GM21526 (cell line): ENCODE results near the gene TFAP2C.
"Not testable (repeated sequence)": the region's sequence is repeated elsewhere in the genome, so short reads cannot be mapped to it uniquely, and the experiment has no call there.

Experiments used
- ATAC-seq: cut with Tn5 transposase; IDR thresholded peaks from one replicate; pipeline ENCODE4 v1.9.1; 2021; ENCODE audit warnings: moderate library complexity; ENCODE audit not compliant: unreplicated experiment, low FRiP score

Gene TFAP2C

DNA sequence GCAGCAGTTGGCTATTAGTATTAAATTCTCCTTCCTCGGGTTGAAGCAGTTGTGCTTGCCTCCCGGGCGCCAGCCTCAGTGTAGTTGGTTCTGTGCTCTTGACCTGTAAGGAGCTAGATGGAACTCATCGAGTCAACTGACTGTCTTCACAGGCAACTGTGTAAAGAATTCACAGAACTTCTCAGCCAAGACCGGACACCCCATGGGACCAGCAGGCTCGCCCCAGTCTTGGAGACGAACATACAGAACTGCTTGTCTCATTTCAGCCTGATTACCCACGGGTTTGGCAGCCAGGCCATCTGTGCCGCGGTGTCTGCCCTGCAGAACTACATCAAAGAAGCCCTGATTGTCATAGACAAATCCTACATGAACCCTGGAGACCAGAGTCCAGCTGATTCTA lies 8.5 kb downstream of the TFAP2C start:
- ATAC-seq: no peak

DNA sequence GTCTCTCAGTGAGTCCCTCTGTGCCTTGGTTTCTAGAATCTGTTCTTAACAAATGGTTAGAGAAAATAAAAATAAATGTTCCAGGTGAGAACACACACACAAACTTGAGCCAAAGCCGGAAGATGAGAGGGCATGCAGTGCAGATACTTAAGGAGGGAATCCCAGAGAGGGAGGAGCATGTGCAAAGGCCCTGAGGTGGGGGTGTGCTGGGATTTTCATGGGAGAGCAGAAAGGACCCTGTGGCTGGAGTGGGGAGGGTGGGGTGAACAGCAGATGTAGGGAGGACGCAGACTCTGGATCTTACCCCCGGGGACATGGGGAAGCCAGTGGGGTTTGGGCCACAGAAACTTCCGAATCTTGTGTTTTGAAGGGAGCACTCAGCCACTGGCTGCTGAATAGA lies 17.5 kb downstream of the TFAP2C start:
- ATAC-seq: no peak

DNA sequence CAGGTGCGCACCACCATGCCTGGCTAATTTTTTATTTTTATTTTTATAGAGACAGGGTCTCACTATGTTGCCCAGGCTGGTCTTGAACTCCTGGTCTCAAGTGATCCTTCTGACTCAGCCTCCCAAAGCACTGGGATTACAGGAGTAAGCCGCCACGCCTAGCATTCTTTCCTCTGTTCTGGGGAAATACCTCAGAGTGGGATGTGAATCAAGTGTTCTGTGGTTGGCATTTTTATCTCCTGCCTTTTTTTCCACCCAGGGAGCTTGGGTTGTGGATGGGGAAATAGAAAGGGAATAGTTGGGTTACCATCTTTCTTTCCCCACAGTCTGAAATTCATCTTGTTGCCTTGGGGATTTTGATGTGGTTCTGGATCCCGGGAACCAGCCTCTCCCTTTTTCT lies 24.1 kb downstream of the TFAP2C start:
- no peak for ATAC-seq

DNA sequence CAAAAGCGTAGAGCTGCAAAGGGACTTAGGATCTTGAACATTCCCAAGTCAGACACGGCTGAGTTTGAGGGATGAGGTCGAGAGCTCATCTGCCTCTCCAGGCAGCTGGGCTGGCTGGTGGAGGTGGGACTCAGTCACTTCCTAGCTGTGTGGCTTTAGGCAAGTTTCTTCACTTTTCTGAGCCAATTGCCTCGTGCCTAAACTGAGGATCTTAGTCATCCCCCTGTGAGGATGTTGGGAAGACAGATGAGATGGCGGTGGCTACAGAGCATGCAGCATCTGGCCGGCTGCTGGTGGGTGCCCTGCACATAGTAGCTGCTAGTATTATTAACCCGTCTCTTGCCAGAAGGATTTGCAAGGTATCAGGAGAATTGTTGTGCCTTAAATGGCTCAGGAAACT lies 27.5 kb downstream of the TFAP2C start:
- ATAC-seq: no peak

DNA sequence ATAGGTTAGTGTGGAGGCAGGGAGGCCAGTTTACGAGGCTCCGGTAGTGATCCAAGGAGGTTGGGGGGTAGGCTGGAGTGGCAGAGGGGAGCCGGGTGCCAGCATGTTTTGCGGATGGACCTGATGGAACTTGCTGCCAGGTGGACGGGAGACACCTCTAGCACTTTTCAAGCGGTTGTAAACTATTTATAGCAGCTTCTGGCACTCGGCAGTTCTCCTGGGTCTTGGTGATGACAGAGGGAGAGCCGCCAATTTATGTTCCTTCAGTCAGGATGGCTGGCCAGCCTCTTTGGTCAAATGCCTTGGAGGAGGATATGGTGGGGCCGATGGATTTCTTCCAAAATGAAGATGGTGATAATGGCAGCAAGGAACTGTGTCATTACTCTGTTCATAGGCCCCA lies 28.8 kb downstream of the TFAP2C start:
- ATAC-seq: no peak

DNA sequence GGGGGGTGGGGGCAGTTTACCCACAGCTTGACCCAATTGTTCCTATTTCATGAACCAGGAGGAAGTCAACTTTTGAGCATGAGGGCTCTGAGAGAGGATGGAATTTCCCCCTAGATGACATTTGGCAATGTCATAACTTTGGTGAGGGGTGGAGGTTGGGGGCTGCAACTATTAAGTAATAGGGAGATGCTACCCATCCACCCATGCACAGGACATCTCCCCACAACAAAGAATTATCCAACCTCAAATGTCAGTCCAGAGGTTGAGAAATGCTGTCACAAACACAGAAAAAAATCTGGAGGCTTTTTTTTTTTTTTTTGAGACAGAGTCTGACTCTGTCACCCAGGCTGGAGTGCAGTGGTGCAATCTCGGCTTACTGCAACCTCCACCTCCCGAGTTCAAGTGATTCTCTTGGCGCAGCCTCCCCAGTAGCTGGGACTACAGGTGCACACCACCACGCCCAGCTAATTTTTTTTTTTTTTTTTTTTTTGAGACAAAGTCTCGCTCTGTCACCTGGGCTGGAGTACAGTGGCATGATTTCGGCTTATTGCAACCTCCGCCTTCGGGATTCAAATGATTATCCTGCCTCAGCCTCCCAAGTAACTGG lies 29.3 kb downstream of the TFAP2C start:
- ATAC-seq: not testable (repeated sequence)

DNA sequence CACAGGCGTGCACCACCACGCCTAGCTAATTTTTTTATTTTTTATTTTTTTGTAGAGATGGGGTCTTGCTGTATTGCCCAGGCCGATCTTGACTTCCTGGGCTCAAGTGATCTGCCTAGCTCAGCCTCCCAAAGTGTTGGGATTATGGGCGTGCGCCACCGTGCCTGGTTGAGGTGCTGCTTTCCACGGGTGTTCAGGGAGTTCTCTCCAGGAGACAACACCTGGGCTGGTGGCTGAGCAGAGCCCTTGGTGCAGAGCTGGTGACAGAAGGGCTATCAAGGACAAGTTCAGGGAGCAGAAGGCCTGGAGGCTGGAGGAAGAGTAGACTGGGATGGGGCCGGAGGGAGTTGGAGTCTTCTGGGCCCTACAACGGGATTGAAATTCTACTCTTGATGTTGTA lies 34.6 kb downstream of the TFAP2C start:
- no peak for ATAC-seq

DNA sequence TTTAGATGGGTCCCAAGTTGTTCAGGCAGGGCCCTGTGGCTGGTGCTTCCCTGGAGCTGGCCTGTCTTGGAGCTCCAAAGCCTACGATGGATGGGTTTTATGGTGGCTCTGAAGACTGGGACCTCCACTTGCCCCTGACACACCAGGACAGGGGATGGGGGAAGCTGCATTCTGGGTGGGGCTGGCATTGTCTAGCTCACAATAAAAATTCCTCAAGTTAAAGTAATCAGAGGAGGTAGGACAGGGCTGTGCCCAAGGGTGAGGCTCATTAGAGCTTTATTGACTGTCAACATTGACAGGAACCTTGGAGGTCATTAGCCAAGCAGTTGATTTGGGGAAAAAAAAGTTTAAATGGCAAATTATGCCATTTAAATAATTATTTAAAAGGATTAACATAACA lies 35.7 kb downstream of the TFAP2C start:
- no peak for ATAC-seq

DNA sequence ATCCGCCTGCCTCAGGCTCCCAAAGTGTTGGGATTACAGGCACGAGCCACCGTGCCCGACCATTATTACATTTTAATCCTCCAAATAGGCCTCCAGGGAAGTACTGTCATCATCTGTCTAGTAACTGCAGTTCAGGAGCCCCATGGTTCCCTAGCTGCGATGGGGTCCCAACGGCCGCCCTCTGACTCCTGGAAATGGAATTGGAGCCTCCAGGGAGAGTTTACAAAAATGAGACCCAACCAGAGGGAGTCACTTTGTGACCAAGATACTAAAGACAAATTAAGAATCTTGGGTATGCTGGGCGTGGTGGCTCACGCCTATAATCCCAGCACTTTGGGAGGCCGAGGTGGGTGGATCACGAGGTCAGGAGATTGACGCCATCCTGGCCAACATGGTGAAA lies 36.7 kb downstream of the TFAP2C start:
- no peak for ATAC-seq

DNA sequence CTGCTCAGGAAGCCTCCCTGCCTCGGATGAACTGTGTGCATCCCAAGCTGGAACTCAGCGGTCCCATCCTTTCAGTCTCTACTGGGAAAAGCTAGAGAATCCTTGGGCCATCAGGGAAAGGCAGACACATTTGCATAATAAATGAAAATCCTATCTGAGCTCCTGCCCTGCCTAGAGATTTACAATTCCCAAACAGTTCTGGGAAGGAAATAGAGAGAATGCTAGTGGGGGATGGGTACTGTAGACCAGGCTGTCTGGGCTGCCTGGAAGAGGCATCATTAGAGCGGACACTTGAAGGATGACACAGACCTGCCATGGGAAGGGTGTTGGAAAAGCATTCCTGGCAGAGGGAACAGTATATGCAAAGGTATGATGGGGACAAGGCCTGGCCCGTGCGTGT lies 44.3 kb downstream of the TFAP2C start:
- no peak for ATAC-seq

DNA sequence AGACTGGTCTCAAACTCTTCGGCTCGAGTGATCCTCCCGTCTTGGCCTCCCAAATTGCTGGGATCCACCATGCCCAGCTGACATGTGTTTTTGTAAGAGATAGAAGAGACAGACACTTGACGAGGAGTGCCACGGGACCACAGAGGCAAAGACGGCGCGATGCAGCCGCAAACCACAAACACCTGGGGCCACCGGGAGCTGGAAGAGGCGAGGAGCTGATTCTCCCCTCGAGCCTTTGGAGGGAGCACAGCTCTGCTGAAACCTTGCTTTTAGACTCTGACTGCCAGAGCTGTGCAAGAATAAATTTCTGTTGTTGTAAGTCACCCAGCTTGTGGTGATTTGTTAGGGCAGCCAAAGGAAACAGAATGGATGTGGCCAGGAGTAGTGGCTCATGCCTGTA lies 46.9 kb downstream of the TFAP2C start:
- ATAC-seq: no peak

DNA sequence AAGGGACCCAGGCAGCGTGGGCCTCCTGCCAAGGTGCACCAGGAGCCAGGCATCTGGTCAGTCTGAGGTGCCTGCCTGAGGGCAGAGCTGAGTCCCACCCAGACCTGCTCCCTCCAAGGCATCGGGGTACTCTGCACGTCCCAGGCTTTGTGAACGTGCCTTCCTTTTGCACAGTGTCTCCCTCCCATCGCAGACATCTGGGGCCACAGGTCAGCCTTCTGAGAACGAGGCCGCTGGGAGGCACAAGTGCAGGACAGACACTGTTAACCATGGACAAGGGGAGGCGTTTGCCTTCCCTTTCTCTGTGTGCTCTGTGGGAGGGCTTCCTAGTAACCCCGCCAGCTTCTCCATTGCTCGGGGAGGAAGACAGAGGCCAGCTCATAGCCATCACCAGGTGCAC lies 47.6 kb downstream of the TFAP2C start:
- ATAC-seq: no peak

DNA sequence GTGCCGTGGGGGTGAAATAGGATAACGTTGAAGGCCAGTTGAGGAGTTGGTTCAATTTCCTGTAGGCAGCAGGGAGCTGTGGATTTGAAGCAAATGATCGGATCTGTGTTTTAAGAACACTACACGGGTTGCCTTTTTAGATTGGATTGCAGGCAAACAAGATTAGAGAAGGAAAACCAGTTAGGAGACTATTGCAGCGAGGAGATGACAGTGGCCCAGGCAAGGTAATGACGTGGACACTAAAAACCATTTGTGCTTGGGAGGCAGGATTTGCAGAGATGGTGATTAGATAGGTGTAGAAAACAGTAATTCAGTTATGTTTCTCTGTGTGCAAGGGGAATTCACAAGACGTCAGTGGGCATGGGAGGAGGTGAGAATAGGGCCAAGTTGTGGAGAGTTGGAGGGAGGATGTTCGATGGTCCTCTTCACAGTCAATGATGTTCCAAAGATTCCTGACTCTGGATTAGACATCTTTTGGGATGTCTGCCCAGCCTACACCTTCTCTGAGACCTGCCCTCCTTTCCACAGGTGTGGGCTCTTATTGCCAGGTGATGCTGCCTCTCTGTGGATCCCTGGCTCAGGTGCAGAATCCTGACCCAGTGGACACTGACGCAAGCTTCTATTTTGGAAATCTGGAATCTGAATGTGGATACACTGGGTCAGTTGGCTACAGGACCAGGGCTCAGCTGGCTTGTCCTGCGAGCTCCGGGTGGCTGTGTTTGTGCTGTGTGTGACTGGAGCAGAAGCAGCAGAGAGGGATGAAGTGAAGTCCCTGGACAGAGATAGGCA lies 54.2 kb downstream of the TFAP2C start:
- ATAC-seq: no peak

DNA sequence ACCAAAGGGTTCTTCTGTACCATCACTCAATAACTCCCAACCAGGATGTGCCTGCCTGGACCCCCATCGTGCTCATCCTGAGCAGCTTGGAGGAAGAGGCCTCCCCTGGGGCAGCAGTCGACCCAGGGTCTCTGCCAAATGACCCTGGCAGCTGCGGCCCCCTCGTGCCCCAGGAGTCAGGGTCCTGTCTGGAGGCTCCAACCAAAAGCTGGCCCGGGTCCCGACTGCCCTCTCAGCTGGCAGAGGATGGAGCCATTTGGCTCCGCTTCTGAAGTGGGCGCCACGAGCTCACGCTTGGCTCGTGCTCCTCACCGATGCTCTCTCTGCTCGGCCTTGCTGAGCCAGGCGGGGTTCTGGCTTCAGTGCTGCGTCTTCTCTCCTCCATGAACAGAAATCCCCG lies 56.8 kb downstream of the TFAP2C start:
- no peak for ATAC-seq

DNA sequence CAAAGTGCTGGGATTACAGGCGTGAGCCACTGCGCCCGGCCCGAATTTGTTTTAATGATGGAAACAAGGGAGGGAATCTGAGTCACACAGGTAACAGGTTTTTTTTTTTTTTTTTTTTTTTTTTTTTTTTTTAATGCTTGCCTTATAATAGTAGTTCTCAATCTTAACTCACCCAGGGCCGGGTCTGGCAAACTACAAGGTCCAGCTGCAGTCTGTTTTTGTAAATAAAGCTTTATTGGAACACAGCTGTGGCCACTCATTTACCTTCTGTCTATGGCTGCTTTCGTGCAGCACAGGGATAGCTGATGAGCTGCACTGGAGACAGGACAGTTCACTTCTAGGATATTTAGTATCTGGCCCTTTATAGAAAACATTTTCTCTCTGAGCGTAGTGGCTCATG lies 58.0 kb downstream of the TFAP2C start:
- ATAC-seq: no peak

DNA sequence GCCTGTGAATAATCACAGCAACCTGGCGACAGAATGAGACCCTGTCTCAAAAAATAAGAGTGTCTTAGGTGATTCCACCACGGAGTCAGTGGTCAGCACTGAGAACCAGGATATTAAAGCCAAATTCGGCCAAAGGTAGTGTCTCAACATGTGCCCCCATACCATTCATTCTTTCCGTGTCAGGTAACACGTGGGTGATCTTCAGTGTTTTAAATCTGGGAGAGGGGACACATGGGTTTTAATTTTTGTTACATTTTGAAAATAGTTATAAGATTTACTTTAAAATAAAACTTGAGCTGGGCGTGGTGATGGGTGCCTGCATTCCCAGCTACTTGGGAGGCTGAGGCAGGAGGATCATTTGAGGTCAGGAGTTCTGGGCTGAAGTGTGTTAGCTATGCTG lies 59.0 kb downstream of the TFAP2C start:
- ATAC-seq: no peak
